ENCODE results near the gene SVEP1. TPM values are rescaled to one million over a fixed set of nuclear protein-coding genes. Genes with fewer than 3 reads are reported as not detected.
"Not testable (repeated sequence)": the region's sequence is repeated elsewhere in the genome, so short reads cannot be mapped to it uniquely, and the experiment has no call there.

Gene SVEP1
- total RNA-seq, 2 donors from 2014 or later, result 12.7 to 20.0 TPM

GRCh38 chr9:110543631-110544051, 35.9 kb downstream of the SVEP1 start:
- DNase-seq (ENCODE audit: low spot score), result no peak
- no peak overlapping the region for H3K4me3 ChIP-seq
- peak overlapping the region; percentile 23 to 26 for H3K27ac ChIP-seq
- TF ChIP-seq, protein P1, sequence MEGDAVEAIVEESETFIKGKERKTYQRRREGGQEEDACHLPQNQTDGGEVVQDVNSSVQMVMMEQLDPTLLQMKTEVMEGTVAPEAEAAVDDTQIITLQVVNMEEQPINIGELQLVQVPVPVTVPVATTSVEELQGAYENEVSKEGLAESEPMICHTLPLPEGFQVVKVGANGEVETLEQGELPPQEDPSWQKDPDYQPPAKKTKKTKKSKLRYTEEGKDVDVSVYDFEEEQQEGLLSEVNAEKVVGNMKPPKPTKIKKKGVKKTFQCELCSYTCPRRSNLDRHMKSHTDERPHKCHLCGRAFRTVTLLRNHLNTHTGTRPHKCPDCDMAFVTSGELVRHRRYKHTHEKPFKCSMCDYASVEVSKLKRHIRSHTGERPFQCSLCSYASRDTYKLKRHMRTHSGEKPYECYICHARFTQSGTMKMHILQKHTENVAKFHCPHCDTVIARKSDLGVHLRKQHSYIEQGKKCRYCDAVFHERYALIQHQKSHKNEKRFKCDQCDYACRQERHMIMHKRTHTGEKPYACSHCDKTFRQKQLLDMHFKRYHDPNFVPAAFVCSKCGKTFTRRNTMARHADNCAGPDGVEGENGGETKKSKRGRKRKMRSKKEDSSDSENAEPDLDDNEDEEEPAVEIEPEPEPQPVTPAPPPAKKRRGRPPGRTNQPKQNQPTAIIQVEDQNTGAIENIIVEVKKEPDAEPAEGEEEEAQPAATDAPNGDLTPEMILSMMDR (IDR thresholded peaks at IDR 0.05), result no peak
- no peaks in the 10 kb centered on the region for H3K9me3 ChIP-seq
- H3K36me3 ChIP-seq, result no peaks in the 10 kb centered on the region
- peaks cover 0 to 10% of the 10 kb centered on the region in 2 donors for H3K4me1 ChIP-seq
- H3K27me3 ChIP-seq, result no peaks in the 10 kb centered on the region

- Histone ChIP-seq H3K4me3 (no peak overlapping the region), H3K27ac (no peak overlapping the region), H3K36me3 (no peaks in the 10 kb centered on the region), H3K27me3 (no peaks in the 10 kb centered on the region), H3K4me1 (peaks cover 0 to 14% of the 10 kb centered on the region in 2 donors), H3K9me3 (no peaks in the 10 kb centered on the region)
- TF ChIP-seq, protein P1 (IDR thresholded peaks at IDR 0.05), result no peak
- DNase-seq (ENCODE audit: low spot score), result no peak
Observed at GRCh38 chr9:110541950-110542349, 37.6 kb downstream of the SVEP1 start.

GRCh38 chr9:110538647-110539041, 40.9 kb downstream of the SVEP1 start:
- Histone ChIP-seq H3K36me3 (no peaks in the 10 kb centered on the region), H3K9me3 (no peaks in the 10 kb centered on the region), H3K27ac (no peak overlapping the region), H3K4me3 (no peak overlapping the region), H3K4me1 (peaks cover 0 to 16% of the 10 kb centered on the region in 2 donors), H3K27me3 (no peaks in the 10 kb centered on the region)
- TF ChIP-seq, protein P1 (IDR thresholded peaks at IDR 0.05), result no peak
- no peak for DNase-seq (ENCODE audit: low spot score)

DNA sequence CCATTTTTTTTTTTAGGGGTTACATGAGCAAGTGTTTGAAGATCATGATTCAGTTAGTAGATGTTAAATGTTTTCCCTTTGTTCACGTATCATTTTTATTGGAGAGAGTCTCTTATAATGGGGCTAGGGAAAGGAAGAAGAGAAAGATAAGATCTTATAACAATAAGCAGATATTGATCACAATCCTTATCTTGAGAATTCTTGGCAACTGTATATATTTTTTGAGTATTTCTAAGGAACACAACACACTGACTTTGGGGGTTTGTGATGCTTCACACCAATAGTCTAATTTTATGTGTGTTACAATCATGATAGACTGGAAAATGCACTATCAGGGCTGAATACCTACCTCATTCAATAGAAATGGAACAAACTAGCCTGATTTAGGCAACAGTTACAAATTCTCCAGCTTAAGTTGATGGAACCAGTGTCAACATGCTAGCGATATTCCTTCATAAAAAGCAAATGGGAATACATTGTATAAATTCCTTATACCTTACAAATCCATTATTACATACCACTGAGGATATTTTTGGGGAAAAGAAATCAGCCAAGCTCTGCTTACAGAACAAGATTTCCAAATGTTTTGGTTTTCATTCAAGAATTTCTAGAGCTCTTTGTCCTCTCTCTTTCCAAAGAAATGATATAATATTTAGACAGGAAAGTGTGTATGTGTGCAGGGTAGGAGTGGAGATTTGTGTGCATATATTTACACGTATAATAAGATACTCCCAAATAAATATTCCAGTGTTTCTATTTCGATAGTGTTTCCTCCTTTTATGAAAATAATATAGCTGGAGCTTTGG, 41.5 kb downstream of the SVEP1 start:
- H3K4me1 ChIP-seq, result peaks cover 0 to 12% of the 10 kb centered on the region in 2 donors
- no peaks in the 10 kb centered on the region for H3K27me3 ChIP-seq
- no peaks in the 10 kb centered on the region for H3K36me3 ChIP-seq
- H3K9me3 ChIP-seq, result no peaks in the 10 kb centered on the region
- no peak overlapping the region for H3K4me3 ChIP-seq
- TF ChIP-seq, protein P1 (IDR thresholded peaks at IDR 0.05), result no peak
- DNase-seq (ENCODE audit: low spot score), result no peak
- H3K27ac ChIP-seq, result no peak overlapping the region

- TF ChIP-seq, protein P1 (IDR thresholded peaks at IDR 0.05), result no peak
- no peaks in the 10 kb centered on the region for H3K27me3 ChIP-seq
- no peaks in the 10 kb centered on the region for H3K36me3 ChIP-seq
- H3K27ac ChIP-seq, result no peak overlapping the region
- no peak for DNase-seq (ENCODE audit: low spot score)
- no peaks in the 10 kb centered on the region for H3K9me3 ChIP-seq
- peaks cover 0 to 12% of the 10 kb centered on the region in 2 donors for H3K4me1 ChIP-seq
- no peak overlapping the region for H3K4me3 ChIP-seq
Observed at GRCh38 chr9:110536822-110537221, 42.7 kb downstream of the SVEP1 start.

- H3K4me1 ChIP-seq, result peaks cover 0 to 12% of the 10 kb centered on the region in 2 donors
- not testable (repeated sequence) for H3K36me3 ChIP-seq; DNase-seq (ENCODE audit: low spot score); H3K4me3 ChIP-seq; H3K9me3 ChIP-seq; H3K27ac ChIP-seq; H3K27me3 ChIP-seq
Observed at GRCh38 chr9:110534162-110534561, 45.4 kb downstream of the SVEP1 start.

All from right atrium auricular region (tissue), 2 donors.